Hypothalamus (tissue), 51 donors: Measurements from ENCODE around the gene COL19A1.
A peak's percentile ranks its signal among the peaks of the same experiment; 100 is the strongest.

Experiments used
- DNase-seq, 51 donors: peaks; one replicate each; lab custom pipeline; 2025; lab: John Stamatoyannopoulos, UW

COL19A1 gene

GRCh38 chr6:70112716-70113115 is 246.4 kb downstream of the COL19A1 start:
- peak in 2 of 51 donors; percentile 4 to 6 for DNase-seq

- no peak for DNase-seq
These were observed 246.8 kb downstream of the COL19A1 start for GRCh38 chr6:70113171-70113570.

GRCh38 chr6:70118670-70119069 is 252.3 kb downstream of the COL19A1 start:
- DNase-seq, result no peak

DNA sequence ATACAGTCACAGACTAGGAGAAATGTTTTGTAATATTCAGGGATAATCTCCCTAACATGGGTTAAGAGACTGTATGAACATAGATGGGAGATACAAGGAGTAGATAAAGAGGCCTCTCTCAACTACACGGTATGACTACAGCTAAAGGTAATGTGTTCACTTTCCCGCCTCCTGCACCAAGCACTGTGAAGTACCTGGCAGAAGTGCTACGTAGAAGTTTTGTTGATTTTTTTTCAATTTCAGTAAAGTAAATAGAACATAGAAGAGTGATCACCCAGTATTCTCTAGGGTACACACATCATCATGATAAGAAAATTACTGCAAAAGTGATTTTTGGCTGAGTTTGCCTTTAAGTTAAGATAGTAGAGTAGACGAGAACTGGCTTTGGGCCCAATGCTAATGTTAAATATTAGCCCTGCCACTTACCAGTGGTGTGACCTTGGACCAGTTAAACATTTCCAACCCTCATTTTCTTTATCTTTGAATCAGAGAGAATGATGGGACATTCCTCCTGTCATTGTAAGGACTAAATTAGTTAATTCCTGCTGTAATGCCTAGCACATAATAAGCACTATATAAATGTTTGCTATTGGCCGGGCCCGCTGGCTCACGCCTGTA is 253.0 kb downstream of the COL19A1 start:
- no peak for DNase-seq

DNA sequence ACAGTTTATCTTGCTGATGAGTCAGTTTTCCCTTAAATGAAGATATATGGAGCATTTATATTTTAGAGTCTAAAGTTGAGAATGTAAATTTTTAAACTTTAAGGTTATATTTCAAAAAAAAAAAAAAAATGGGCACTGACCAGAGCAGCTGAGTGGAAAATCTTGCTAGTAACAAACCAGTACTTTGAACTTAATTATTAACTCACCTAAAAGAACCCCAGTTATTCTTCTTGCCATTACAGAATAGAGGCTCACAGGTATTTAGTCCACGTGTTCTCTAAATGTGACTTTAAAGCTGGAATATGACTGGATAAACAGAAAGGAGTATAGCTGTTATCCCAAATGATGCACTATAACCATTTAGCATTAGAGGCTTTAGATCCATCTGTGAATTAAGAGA is 258.1 kb downstream of the COL19A1 start:
- DNase-seq, result no peak

DNA sequence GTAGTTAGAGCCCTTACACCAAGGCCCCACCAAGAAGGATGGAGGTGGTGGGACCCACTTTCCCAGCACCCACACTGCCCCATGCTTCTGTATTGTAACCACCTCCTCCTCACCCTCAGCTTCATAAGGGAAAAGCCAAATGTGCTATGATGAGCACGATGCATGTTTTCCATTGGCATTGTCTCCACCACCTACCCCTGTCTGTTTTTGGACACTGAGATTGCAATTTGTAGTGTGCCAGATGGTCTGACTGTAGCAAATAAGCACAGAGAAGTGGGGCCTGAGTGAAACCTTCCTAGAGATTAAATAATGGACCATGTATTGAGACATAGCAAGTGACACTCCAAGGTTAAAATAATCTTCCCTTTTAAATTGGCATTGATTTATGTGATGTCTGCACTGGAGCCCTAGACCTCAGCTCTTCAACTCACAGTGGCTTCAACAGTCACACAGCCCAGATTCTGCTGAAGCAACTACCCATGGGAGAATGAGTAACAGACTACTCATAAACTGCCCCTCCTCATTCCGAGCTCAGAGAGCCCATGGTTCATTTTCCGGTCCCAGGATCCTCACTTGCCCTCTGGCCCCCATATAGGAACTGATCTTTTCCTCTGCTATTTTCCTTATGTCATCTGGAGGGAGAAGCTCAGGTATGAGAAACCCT is 258.7 kb downstream of the COL19A1 start:
- DNase-seq, result peak in 1 of 51 donors; percentile 7

DNA sequence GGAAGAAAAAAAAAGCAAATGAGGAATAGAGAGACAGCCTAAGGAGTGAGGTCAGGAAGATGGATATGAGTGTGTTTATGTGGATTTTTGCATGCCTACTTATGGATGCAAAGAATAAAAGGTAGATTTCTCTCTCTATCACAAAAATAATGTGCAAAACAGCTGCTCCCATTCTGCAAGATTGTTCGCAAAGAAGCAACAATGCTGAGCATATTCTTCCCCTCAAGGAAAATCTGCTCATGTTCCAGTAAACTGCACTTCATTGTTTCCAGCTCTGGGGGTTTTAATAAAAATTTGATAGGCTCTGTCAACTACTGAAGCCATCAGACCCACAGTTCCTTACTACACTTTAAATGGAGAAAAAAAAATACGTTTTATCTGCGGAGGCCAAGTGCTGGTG is 259.2 kb downstream of the COL19A1 start:
- DNase-seq, result no peak

- no peak for DNase-seq
These were observed 263.0 kb downstream of the COL19A1 start for GRCh38 chr6:70129341-70129740.

- no peak for DNase-seq
These were observed 264.5 kb downstream of the COL19A1 start for GRCh38 chr6:70130865-70131264.

DNA sequence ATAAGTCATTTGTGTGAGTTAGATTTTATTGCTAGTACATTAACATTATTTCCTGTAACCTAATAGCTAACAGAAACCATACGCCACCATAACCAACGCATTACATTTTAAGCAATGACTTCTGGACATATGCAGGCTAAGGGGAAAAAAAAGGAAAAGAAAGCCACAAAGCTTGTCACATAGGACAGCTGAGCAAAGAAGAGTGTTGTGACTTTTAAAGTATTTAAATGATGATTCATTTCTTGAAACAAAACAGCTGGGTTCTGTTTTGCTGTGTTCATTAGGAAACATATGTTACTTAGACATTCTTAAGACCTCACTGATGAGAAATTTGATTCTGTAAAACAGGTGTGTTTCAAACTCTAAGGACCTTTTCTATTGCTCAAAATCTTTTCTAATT is 265.2 kb downstream of the COL19A1 start:
- no peak for DNase-seq

DNA sequence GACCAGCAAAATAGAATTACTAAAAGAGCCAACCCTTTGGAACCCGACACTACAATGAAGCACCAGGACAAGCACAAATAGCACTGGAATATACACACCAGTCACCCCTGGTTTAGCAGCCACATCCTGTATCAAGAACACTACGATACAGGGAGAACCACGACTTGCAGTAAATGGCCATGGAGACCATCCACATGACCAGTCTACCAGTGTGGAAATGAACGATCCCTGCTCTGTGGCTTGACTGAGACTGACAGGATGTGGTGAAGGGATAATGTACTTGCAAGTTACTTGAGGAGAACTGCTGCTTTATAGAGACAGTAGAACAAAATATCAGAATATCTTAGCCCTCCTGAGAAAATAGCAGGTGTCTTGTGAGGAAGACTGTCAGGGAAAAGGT is 266.9 kb downstream of the COL19A1 start:
- no peak for DNase-seq

DNA sequence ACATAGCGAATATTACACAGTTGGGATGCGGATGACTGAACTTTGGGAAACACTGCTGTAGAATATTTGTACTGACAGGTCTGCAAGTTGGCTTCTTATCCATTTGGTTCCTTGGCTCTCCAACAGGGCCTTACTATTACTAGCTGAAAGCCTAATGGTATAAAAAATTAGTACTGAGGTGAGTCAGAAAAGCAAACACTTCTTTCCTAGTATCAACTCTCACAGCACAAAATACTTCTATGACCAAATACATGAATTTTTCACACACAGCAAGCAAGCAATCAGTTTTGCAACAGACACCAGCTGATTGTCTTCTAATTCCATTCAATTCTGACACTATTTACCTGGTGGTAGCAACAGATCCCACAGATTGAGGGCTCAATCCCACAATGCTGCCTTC is 268.2 kb downstream of the COL19A1 start:
- no peak for DNase-seq

GRCh38 chr6:70135219-70136160 is 269.1 kb downstream of the COL19A1 start:
- DNase-seq, result no peak

- DNase-seq, result no peak
These were observed 270.6 kb downstream of the COL19A1 start for GRCh38 chr6:70136996-70137395.

DNA sequence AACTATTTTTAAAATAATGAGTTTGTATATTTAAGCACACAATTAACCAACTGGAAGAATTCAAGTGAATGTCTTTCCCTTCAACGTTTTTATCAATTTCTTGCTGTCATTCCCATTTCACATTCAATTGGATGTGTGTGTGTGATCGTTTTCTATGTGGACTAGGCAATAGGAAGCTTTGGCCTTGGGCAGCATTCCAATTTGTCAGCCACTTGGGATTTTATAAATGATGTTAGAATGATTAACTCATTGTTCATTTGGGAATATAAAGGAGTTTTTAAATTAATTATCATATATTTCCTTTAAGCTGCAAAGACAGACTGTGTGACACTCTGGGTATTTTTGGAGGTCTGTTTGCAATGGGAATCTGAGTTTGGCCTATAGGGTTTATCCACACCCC is 274.1 kb downstream of the COL19A1 start:
- no peak for DNase-seq

- peak in 1 of 51 donors; percentile 17 for DNase-seq
These were observed 275.7 kb downstream of the COL19A1 start for GRCh38 chr6:70142034-70142433.

DNA sequence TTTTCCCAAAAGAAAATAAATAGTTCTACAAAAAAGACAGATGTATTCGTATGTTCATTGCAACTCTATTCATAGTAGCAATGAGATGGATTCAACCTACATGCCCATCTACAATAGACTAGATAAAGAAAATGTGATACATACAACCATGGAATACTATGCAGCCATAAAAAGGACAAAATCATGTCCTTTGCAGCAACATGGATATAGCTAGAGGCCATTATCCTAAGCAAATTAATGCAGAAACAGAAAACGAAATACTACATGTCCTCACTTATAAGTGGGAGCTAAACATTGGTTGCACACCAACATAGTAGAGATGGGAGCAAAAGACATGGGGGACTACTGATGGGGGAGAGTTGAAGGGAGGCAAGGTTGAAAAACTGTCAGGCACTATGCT is 278.8 kb downstream of the COL19A1 start:
- DNase-seq, result no peak

DNA sequence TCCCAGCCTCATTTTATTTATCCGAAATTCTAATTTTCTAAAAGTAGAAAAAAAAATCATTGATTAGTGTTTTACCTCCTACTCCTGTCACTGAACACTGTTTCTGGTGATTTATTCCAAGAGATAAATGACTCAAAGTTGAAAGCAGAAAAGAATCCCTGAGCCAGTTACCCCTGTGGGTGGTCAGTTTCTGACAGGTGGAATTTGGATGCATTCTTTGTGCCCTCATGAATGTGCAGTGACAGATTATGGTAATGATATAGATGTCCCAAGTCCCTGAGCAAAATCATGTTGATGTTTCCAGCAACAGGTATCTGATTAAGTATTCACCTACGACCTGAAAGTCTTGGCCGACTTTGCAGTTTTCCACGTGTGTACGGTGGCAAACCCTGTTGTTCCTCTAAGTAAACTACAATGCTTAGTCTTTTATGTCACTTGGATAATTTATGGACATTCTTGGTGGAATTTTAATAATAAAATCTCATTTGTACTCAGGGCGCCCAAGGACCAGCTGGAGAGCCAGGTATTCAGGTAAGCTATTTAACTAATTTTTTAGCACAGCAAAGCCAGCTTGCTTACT is 282.9 kb downstream of the COL19A1 start:
- no peak for DNase-seq

DNA sequence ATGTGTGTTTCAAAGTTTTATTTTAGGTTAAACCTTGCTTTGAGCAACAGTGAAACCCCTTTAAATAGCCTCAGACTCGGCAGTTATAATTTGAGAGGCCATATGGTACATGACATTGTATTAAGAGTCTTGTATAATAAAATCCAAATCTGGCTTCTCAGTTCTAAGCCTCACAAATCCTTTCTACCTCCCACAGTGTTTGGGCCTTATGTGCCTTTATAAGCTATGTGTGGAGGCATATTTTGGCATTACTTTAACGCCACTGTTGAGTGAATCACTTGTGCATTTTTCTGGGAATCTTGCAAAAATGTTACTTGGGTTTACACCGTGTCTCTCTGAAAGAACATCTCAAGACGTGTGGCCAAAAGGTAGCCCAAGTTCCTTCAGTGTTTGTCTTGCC is 284.2 kb downstream of the COL19A1 start:
- DNase-seq, result no peak

GRCh38 chr6:70151616-70152015 is 285.3 kb downstream of the COL19A1 start:
- DNase-seq, result no peak

DNA sequence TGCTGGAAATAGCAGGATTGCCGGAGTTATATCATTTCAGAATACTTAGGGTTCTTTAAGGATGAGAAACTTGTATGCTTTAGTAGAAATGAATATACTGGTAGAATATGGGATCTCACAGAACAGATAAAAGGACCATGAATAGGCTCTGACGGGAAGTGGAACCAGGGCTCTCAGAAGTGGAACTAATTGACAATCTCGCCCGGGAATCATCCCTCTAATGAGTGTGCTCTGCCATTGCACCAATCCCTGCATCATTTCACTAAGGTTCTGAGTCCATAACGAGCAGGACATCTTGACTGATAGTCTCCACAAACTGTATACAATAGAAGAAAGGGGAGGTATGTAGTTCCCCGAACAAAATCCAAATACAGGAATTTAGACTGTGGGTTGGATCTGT is 286.4 kb downstream of the COL19A1 start:
- no peak for DNase-seq
